M059J (cell line): ENCODE measurements around the gene COX4I1. TPM values are rescaled to one million over a fixed set of nuclear protein-coding genes. Genes with fewer than 3 reads are reported as not detected.

Experiments used
- DNase-seq: peaks from one replicate; pipeline ENCODE4 v3.0.0-alpha.2; 2012; ENCODE audit warnings: low read depth
- total RNA-seq: library from RNA; depleted of rRNA; stranded (reverse); fragments of >200 nt; shearing (Covaris generic); gene quantifications from 2 replicates; pipeline ENCODE4 v1.2.3, GENCODE V29; 2014

COX4I1 gene
- total RNA-seq, 1 experiment from 2014 or later, result 552 TPM

GRCh38 chr16:85840395-85840794 is 40.9 kb downstream of the COX4I1 start:
- DNase-seq, result no peak

DNA sequence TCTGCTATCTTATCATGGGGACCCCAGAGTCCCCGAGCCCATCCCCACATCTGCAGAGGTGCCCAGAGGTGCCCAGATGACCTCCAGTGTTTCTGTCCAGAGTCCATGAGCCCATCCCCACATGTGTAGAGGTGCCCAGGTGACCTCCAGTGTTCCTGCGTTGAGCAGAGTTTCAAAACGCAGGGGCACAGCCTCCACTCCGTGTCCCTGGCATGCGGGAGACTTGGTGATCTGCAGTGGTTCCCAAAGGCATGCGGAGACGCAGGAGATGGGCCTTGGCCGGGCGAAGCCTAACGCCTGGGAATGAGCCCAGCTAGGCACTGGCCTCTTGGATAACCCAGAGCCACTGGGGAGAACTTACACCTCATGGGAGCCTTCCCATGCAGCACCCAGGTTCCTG is 41.3 kb downstream of the COX4I1 start:
- DNase-seq, result no peak

DNA sequence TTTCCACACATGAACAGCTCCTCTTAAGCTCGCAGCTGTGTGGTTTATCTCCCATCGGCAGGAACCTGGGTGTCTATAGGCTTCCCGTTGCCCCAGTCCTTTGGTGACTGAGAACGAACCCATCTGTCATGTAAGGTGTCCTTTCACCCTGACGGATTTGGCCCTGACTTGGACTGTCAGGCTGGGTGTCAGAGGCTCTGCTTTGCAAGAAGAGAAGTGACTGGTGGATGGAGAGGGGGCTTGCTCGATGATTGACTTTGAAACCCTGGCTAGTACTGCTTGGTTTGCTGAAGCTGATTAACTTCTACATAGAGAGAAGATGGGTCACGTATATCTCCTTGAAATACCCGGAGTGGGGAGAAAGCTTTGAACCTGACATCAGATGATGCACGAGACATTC is 42.9 kb downstream of the COX4I1 start:
- no peak for DNase-seq

GRCh38 chr16:85842848-85843247 is 43.4 kb downstream of the COX4I1 start:
- no peak for DNase-seq

GRCh38 chr16:85843471-85844168 is 44.1 kb downstream of the COX4I1 start:
- DNase-seq, result no peak

GRCh38 chr16:85844169-85844481 is 44.6 kb downstream of the COX4I1 start:
- no peak for DNase-seq

DNA sequence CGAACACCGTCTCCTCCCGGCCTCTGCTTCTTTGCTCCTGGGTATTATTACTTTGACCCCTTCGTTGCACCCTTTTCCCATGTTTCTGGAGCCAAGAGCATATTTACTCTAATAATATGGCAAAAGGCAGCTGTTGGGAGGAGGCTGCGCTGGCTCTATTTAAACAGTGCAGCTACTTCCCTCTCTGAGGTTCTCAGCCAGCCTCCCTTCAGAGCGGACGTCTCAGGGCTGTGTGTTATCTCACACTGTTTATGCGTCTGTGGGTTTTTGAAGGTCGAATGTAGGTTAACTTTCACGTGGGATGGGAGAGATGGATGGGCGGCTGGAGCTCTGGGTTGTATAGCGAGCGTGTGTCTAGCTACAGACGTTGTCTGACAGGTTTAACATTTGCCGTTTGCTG is 45.3 kb downstream of the COX4I1 start:
- no peak for DNase-seq

GRCh38 chr16:85845266-85845665 is 45.8 kb downstream of the COX4I1 start:
- DNase-seq, result no peak

- DNase-seq, result no peak
These were observed 47.0 kb downstream of the COX4I1 start for GRCh38 chr16:85846461-85846860.

DNA sequence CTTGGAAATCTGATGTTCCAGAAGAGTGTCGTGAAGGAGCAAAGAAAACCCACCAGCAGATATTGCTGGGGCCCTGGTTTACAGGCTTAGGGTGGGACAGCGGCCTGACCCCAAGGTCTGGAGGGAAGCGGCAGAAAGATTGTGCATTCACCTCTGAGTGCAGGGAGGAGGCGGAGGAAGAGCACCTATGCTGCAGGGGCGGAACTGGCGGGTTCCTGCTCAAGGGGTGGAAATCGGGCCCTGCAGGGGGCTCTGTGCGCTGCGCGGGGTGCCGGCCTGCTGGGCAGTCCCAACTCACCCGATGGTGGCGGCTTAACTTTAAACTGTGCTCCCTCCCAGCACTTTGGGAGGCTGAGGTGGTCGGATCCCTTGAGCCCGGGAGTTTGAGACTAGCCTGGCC is 47.5 kb downstream of the COX4I1 start:
- DNase-seq, result no peak

- DNase-seq, result no peak
These were observed 48.4 kb downstream of the COX4I1 start for GRCh38 chr16:85847681-85848601.

- no peak for DNase-seq
These were observed 49.5 kb downstream of the COX4I1 start for GRCh38 chr16:85848986-85849385.

DNA sequence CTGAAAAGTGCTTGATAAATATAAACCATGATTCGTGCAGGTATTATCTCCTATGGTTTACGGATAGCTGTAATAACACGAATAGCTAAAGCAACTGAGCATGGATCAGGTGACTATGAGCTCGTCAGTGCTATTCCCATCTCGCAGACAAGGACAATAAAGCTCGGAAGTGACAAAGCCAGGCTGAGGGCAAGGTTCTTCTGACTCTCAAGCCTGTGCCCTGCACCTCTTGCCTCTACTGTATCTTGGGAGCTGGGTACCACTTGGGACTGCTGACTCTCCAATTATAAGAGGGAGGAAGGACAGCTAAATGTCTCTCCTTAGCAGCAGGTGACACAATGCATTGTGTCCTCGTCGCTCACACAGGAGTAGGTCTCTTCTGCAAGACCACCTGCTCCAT is 49.9 kb downstream of the COX4I1 start:
- DNase-seq, result no peak

- DNase-seq, result no peak
These were observed 50.9 kb downstream of the COX4I1 start for GRCh38 chr16:85850344-85850880.

DNA sequence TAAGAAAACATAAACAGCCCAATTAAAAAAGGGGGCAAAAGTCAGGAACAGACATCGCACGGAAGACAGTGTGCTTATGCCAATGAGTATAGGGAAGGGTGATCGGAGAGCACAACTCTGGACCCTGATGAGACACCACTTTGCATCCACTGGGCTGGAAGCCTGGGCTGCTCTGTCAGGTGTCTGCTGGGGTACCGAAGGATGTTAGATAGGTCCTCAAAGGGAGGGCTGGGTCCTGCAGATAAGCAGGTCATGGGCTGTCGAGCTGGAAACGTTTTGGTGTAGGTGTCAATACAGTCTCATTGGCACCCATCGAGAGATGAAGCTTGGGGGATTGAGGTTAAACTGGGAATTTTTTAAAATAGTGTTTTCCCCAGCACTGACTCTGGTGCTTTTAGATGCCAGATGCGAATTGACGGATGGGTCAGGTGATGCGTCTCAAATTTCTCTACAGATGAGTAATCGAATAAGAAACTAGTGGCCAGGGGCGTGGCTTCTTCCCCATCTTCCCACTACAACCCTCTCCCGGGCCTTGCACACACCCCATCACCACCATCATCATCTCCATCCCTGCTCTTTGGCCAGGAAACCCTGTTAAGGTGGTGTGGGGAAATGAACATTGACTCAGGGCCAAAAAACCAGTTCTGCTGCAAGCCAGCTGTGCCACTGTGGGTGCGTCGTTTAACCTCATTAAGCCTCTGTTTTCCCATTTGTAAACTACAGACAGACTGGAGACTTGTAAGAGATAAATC is 51.7 kb downstream of the COX4I1 start:
- peak; percentile 15 for DNase-seq

GRCh38 chr16:85853547-85854545 is 54.4 kb downstream of the COX4I1 start:
- no peak for DNase-seq

- DNase-seq, result no peak
These were observed 55.4 kb downstream of the COX4I1 start for GRCh38 chr16:85854935-85855334.

DNA sequence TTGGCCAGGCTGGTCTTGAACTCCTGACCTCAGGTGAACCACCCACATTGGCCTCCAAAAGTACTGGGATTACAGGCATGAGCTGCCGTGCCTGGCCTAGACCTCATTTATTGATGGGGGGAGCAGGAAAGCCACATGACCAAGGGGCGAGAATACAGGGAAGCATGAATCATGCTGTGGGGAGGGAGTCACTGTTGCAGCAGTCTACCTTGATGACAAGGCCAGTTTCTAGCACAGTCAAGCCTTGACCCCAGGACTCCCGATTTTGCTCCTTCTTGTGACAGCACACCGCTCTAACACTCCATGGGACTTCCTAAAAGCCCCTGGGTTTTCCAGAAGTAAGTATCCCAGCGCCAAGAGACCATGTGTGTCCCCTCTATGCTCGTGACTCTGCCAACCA is 56.6 kb downstream of the COX4I1 start:
- peak; percentile 31 for DNase-seq

DNA sequence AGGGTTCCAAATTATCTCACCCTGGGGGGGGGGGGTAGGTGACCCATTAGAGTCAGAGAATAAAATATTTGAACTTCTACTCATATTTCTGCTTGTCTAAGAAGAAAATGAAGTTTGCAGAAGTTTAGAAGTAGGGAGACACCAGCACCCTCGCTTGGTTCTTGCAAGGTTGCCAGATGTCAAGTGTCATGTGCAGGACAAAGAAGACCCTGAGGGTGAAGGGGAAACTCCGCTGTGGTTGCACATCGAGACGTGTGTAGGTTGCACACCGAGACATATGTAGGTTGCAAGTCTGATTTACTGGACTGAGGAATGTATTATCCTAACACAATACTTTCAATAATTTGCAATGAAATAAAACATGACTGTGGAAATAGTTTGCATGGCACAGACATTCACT is 57.1 kb downstream of the COX4I1 start:
- DNase-seq, result no peak
